ELR (cell line): ENCODE results near the gene NHSL1.

Source experiments
- DNase-seq: peaks from one replicate; pipeline ENCODE4 v3.0.0-alpha.2; 2015; ENCODE audit warnings: low read depth

NHSL1 gene

DNA sequence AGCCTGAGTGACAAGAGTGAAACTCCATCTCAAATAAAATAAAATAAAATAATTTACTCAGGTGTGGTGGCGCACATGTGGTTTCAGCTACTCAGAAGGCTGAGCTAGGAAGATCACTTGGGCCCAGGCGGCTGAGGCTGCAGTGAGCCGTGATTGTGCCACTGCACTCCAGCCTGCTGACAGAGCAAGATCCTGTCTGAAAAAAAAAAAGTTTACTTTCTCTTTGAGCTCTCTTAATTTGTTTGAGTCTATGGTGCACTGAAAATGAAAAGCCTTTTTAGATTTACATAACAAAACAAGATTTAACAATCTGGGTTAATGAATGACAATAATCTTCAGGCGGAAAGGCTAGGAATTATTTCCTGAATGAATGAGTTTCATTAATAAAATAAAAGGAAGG, 23.3 kb upstream of the NHSL1 start:
- DNase-seq = no peak

DNA sequence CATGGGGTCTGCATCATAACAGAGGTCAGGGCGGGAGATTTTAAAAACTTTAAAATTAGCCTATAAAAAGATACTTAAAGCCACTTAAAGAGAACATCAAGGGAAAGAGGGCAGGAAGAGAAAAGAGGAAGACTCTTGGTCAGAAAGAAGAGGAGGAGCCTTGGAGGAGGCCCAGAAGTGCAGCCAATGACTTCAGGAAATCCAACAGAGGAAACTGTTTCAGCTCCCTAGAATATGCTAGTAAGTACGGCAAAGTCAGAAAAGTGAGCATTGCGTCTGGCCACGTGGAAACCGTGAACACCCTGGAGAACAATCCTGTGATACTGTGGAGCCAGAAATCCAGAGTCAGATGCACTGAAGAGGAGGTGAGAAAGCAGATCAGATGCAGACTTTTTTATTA, 22.5 kb upstream of the NHSL1 start:
- no peak for DNase-seq

GRCh38 chr6:138520463-138520862, 21.2 kb upstream of the NHSL1 start:
- DNase-seq = peak; percentile 56

GRCh38 chr6:138518054-138518453, 18.8 kb upstream of the NHSL1 start:
- DNase-seq = no peak

- DNase-seq = peak; percentile 77
These were observed 18.3 kb upstream of the NHSL1 start for GRCh38 chr6:138517635-138518034.

DNA sequence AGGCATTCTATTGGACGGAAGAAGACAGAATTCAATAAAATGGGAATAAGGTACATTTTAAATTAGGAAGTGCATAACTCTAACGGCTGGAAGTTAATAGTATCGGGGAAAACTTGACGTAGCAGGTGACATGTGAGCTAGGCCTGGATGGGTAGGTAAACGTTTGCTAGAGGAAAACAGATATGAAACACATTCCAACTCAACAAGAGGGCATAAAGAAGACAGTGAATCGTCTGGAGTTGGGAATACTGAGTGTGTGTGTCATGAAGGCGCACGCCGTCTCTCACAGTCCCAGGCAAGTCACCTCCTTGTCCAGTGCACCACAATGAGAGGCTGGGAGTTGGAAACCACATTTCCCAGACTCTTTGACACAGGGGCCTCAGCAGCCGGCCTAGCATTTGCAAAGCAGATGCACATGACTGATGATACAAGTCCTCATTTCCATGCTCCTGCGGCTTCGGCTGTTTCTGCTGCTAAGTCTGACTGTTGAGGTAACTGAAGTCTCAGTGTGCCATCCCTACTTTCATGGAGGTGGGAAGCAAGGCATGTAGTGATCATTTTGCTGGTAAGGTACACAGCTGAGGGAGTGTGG, 16.5 kb upstream of the NHSL1 start:
- DNase-seq = no peak

GRCh38 chr6:138514860-138515540, 15.7 kb upstream of the NHSL1 start:
- no peak for DNase-seq

- DNase-seq = no peak
These were observed 13.3 kb upstream of the NHSL1 start for GRCh38 chr6:138512609-138513008.

DNA sequence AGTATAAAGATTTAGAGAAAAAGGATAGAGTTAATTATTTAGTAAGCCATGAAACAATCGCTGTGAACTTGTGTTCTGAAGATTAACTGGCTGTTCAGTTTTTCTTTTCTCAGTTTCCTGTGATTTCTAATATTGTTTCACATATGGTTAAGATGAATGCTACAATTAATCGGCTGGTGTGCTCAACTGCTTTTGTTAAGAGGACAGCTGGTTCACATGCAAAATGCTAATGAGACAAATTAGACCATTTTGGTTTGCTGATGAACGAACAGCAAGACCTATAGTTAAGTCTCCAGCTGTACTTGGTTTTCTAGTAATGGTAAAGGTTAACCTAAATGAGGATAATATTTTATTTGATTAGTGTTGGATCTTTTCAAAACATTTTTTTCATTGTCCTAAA, 10.8 kb upstream of the NHSL1 start:
- DNase-seq = no peak

DNA sequence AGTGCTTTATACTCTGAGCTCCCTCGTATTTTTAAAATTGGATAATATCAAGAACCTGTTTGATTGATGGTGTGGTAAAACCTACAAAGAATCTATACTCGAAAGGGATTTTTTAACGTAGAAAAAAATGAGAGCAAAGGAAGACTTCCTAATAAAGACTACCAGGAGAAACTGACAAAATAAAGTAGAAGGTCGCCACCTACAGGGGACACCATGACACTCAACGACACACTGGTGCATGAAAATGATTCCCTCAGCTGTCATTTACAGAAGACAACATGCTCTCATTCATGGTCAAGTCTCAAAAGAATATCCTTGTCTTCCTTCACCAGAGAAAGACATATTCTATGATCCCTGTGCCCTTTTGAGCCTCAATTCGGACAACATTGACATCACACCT, 10.1 kb upstream of the NHSL1 start:
- DNase-seq = peak; percentile 57

GRCh38 chr6:138508676-138508988, 9.3 kb upstream of the NHSL1 start:
- no peak for DNase-seq

- DNase-seq = no peak
These were observed 8.8 kb upstream of the NHSL1 start for GRCh38 chr6:138507977-138508675.

- DNase-seq = no peak
These were observed 5.7 kb upstream of the NHSL1 start for GRCh38 chr6:138504764-138505689.

- no peak for DNase-seq
These were observed 4.8 kb upstream of the NHSL1 start for GRCh38 chr6:138503881-138504680.

DNA sequence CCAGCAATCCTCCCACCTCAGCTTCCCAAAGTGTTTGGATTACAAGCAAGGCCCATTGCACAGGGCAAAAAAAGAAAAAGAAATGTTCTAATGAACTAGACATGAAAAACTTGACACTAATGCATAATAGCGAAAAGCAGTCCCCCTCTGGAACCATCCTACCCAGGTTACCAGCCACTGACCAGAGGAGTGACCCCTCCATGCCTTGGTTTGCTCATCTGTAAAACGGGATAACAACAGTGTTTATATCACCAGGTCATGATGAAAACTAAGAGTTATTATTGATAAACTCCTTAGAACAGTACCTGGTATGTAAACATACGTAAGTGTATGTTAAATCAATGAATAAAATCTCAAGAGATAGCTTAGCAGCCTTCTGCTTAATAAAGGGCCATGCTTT, 3.3 kb upstream of the NHSL1 start:
- DNase-seq = no peak

DNA sequence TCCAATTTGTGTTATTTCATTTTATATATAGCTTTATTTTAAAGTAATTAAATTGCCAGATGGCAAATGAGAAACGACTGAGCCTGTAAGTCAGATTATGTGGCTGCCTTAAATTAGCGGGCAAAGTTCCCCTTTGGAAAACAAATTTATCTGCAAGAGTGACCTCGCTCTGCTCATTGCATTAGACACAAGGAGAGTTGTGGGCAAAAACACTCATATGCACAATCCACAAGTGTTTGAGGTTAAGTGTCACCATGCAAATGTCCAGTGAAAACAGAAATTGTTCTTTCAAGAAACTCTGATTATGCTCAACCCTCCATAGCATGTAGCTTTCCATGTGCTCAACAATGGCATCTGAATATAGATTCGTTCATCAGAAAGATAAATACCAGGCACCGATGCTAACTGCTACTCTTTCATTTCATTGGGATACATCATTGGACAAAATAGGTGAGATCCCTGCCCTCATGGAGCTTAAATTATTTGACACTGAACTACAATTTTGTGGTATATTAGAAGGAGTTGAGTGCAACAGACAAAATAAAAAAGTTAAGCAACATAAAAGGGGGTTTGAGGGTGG, 1.7 kb upstream of the NHSL1 start:
- DNase-seq = no peak

DNA sequence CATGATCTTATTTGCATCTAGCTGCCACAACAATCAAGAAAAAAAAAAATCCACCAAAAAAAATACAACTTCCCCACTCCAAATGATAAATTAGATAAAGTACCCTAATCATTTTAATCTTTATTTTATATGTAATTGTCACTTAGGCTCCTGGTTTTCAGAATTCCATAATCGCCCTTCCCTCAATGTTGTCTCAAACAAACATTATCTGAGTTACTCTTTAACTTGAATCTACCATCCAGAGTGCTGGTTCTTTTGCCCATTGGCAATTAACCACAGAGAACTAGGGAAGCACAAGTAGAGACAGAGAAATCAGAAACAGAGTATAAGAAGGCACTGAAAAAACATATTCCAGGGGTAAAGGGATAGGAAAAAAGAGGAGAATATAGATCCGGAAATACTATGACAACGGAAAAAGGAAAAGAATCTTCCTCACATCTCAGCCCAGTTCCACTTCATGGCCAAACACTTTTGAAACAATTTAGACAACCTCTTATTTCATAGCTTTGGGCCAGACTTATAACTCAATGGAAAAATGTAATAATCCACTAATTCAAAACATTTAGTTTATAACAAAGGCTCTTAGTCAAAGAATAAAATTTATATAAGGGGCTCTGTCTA, 861 bp upstream of the NHSL1 start:
- DNase-seq = no peak

GRCh38 chr6:138498629-138499302, 528 bp downstream of the NHSL1 start:
- no peak for DNase-seq

GRCh38 chr6:138497286-138497685, 2.0 kb downstream of the NHSL1 start:
- DNase-seq = no peak

GRCh38 chr6:138494312-138494711, 5.0 kb downstream of the NHSL1 start:
- DNase-seq = no peak
